Central memory CD4-positive, alpha-beta T cell (primary cell): ENCODE results near the gene TRIM52.
"Not testable (repeated sequence)": the region's sequence is repeated elsewhere in the genome, so short reads cannot be mapped to it uniquely, and the experiment has no call there.

ENCODE experiments used
- DNase-seq: peaks from one replicate; pipeline ENCODE4 v3.0.0; 2022

The TRIM52 gene

GRCh38 chr5:181212080-181212479, 48.9 kb downstream of the TRIM52 start:
- no peak for DNase-seq

GRCh38 chr5:181211208-181211607, 49.7 kb downstream of the TRIM52 start:
- no peak for DNase-seq

- DNase-seq, result not testable (repeated sequence)
These were observed 50.2 kb downstream of the TRIM52 start for GRCh38 chr5:181210698-181211097.

- DNase-seq, result not testable (repeated sequence)
These were observed 50.8 kb downstream of the TRIM52 start for GRCh38 chr5:181210148-181210547.

- DNase-seq, result not testable (repeated sequence)
These were observed 51.9 kb downstream of the TRIM52 start for GRCh38 chr5:181209006-181209405.

GRCh38 chr5:181207960-181208253, 53.0 kb downstream of the TRIM52 start:
- peak; percentile 15 for DNase-seq

GRCh38 chr5:181207214-181207959, 53.6 kb downstream of the TRIM52 start:
- DNase-seq, result peak; percentile 76

- no peak for DNase-seq
These were observed 54.9 kb downstream of the TRIM52 start for GRCh38 chr5:181205761-181206649.
